CD14-positive monocyte (primary cell): Measurements from ENCODE around the gene FGD4. TPM values are rescaled to one million over a fixed set of nuclear protein-coding genes. Genes with fewer than 3 reads are reported as not detected.
A peak's percentile ranks its signal among the peaks of the same experiment; 100 is the strongest.

Source experiments
- DNase-seq, 3 donors: peaks; one replicate each; pipeline ENCODE4 v3.0.0-alpha.2; 2011 to 2022
- H2AFZ ChIP-seq: 2 replicates; pipeline ENCODE4 v1.6.0; 2012; ENCODE audit warnings: mild to moderate bottlenecking, low read depth, low read length, inconsistent platforms; ENCODE audit not compliant: insufficient read depth, poor library complexity, severe bottlenecking
- H3K27ac ChIP-seq, 2 donors: 1 replicate in 1 of 2; 2 replicates in 1 of 2; pipeline ENCODE4 v1.5.1; 2012 to 2013; ENCODE audit warnings: low read length in 2 of 2, control low read depth in 1 of 2, inconsistent platforms in 1 of 2, low read depth in 1 of 2, mild to moderate bottlenecking in 1 of 2
- H3K27me3 ChIP-seq, 2 donors: one replicate each; pipeline versions ENCODE4 v1.6.0 to v1.6.1; 2011 to 2013; ENCODE audit warnings: low read length in 2 of 2; ENCODE audit not compliant: control insufficient read depth in 2 of 2, insufficient read depth in 2 of 2
- H3K36me3 ChIP-seq, 2 donors: replicated peaks in 1 of 2; 1 replicate in 1 of 2; 2 replicates in 1 of 2; pipeline versions ENCODE4 v1.5.1 to v1.6.1; 2012 to 2013; ENCODE audit warnings: low read length in 2 of 2, control low read depth in 1 of 2, inconsistent platforms in 1 of 2, mild to moderate bottlenecking in 1 of 2; ENCODE audit not compliant: insufficient read depth in 2 of 2, control insufficient read depth in 1 of 2
- H3K4me1 ChIP-seq, 2 donors: 1 replicate in 1 of 2; 2 replicates in 1 of 2; pipeline versions ENCODE4 v1.5.1 to v1.6.1; 2012 to 2013; ENCODE audit warnings: low read length in 2 of 2, control low read depth in 1 of 2, inconsistent platforms in 1 of 2, mild to moderate bottlenecking in 1 of 2, moderate library complexity in 1 of 2; ENCODE audit not compliant: insufficient read depth in 2 of 2, control insufficient read depth in 1 of 2
- H3K4me2 ChIP-seq: replicated peaks from 2 replicates; pipeline ENCODE3; 2012; ENCODE audit warnings: low read length, moderate library complexity, mild to moderate bottlenecking; ENCODE audit not compliant: poor library complexity, severe bottlenecking; ENCODE audit errors: extremely low read depth
- H3K4me3 ChIP-seq, 3 experiments: fragments of 200-600 bp in 1 of 3; sonication (generic) in 1 of 3; replicated peaks in 1 of 3; 1 replicate in 2 of 3; 2 replicates in 1 of 3; pipeline ENCODE4 v1.5.1; 2011 to 2013; ENCODE audit warnings: low read length in 3 of 3, mild to moderate bottlenecking in 3 of 3, control low read depth in 2 of 3, low read depth in 2 of 3, inconsistent platforms in 1 of 3, moderate library complexity in 1 of 3
- H3K79me2 ChIP-seq: 2 replicates; pipeline ENCODE4 v1.6.0; 2012; ENCODE audit warnings: mild to moderate bottlenecking, control low read depth, inconsistent platforms, low read length, moderate library complexity; ENCODE audit not compliant: insufficient read depth
- H3K9ac ChIP-seq: 2 replicates; pipeline ENCODE4 v1.6.0; 2017; ENCODE audit warnings: low read length, mild to moderate bottlenecking; ENCODE audit not compliant: insufficient read depth, poor library complexity, severe bottlenecking
- H3K9me3 ChIP-seq, 2 donors: replicated peaks in 1 of 2; 1 replicate in 1 of 2; 2 replicates in 1 of 2; pipeline versions ENCODE4 v1.5.1 to v1.6.1; 2012 to 2013; ENCODE audit warnings: low read length in 2 of 2, control low read depth in 1 of 2; ENCODE audit not compliant: control insufficient read depth in 1 of 2, insufficient read depth in 1 of 2
- H4K20me1 ChIP-seq: 2 replicates; pipeline ENCODE4 v1.6.0; 2012; ENCODE audit warnings: mild to moderate bottlenecking, low read length, control low read depth, moderate library complexity; ENCODE audit not compliant: insufficient read depth
- H3K27ac Mint-ChIP-seq, 7 donors: one replicate each; pipeline ENCODE4 v1.8.0; 2020; ENCODE audit warnings: mild to moderate bottlenecking in 7 of 7, mixed read lengths in 7 of 7, moderate library complexity in 6 of 7, inconsistent platforms in 2 of 7
- H3K27me3 Mint-ChIP-seq, 3 donors: one replicate each; pipeline ENCODE4 v1.8.0; 2021 to 2022; ENCODE audit warnings: low read depth in 3 of 3, mild to moderate bottlenecking in 3 of 3, mixed read lengths in 3 of 3, moderate library complexity in 3 of 3, inconsistent platforms in 1 of 3
- H3K36me3 Mint-ChIP-seq, 2 donors: one replicate each; pipeline ENCODE4 v1.8.0; 2020; ENCODE audit warnings: mixed read lengths in 2 of 2, inconsistent platforms in 1 of 2, mild to moderate bottlenecking in 1 of 2
- H3K4me1 Mint-ChIP-seq: one replicate; pipeline ENCODE4 v1.8.0; 2020; ENCODE audit warnings: mild to moderate bottlenecking, mixed read lengths
- H3K4me3 Mint-ChIP-seq, 2 donors: one replicate each; pipeline ENCODE4 v1.8.0; 2020; ENCODE audit warnings: mild to moderate bottlenecking in 2 of 2, mixed read lengths in 2 of 2, moderate library complexity in 1 of 2
- H3K9me3 Mint-ChIP-seq, 7 donors: one replicate each; pipeline ENCODE4 v1.8.0; 2020 to 2022; ENCODE audit warnings: mixed read lengths in 7 of 7, mild to moderate bottlenecking in 6 of 7, moderate library complexity in 6 of 7, inconsistent platforms in 2 of 7
- CTCF ChIP-seq: fragments of 200-600 bp; IDR thresholded peaks from one replicate; pipeline ENCODE4 v1.8.0; 2022; ENCODE audit warnings: antibody characterized with exemption, mild to moderate bottlenecking
- WGBS: methylation state at CpG from one replicate; pipeline ENCODE4 v1.1.5; 2013; ENCODE audit warnings: missing lambda C conversion rate; ENCODE audit not compliant: insufficient coverage; 5-methylcytosine and 5-hydroxymethylcytosine counted together
- intact Hi-C, 2 donors: fragments of 100-400 bp; cut with micrococcal nuclease; formaldehyde crosslinking; loops; one replicate each; pipeline versions ENCODE4 v1.15.0 to v1.15.1; 2023
- polyA plus RNA-seq, 3 donors: library from polyadenylated mRNA; depleted of rRNA in 1 of 3; unstranded in 2 of 3; stranded (reverse) in 1 of 3; fragments of 300-500 nt in 2 of 3; fragments of >200 nt in 1 of 3; fragmentation: Illumina TruSeq in 2 of 3; gene quantifications; 1 replicate in 2 of 3; 2 replicates in 1 of 3; pipeline ENCODE4 v1.2.3, GENCODE V29; 2012 to 2021

Gene FGD4
- polyA plus RNA-seq, 3 donors: 5.3 to 34.4 (median 6.0) TPM

- peaks cover 46 to 57% of the 10 kb centered on the region in 2 donors for H3K4me1 ChIP-seq
- no peak for TF ChIP-seq CTCF
- intact Hi-C loops: no loop called here
- no peak overlapping the region for H3K9ac ChIP-seq
- H3K27ac Mint-ChIP-seq: no peak overlapping the region
- DNase-seq: no peak
- no CpG with 5 or more reads among the region's 2 CpGs for WGBS
- peaks cover 26 to 30% of the 10 kb centered on the region in 2 donors for H3K36me3 Mint-ChIP-seq
- no peaks in the 10 kb centered on the region for H3K9me3 ChIP-seq
- H3K4me2 ChIP-seq: no peak overlapping the region
- no peaks in the 10 kb centered on the region for H3K27me3 Mint-ChIP-seq
- peaks cover 59% of the 10 kb centered on the region for H3K4me1 Mint-ChIP-seq
- no peak overlapping the region for H3K4me3 ChIP-seq
- H4K20me1 ChIP-seq: peaks cover 91% of the 10 kb centered on the region
- no peak overlapping the region for H3K4me3 Mint-ChIP-seq
- peaks cover 0 to 22% of the 10 kb centered on the region in 2 donors for H3K36me3 ChIP-seq
- no peaks in the 10 kb centered on the region for H3K9me3 Mint-ChIP-seq
- peaks cover 100% of the 10 kb centered on the region for H3K79me2 ChIP-seq
- H3K27me3 ChIP-seq: no peaks in the 10 kb centered on the region
- H2AFZ ChIP-seq: no peak overlapping the region
- peak overlapping the region in 1 of 2 donors; percentile 37 for H3K27ac ChIP-seq
Measured at GRCh38 chr12:32544893-32545292, 145.5 kb downstream of the FGD4 start.

GRCh38 chr12:32545413-32545980 lies 146.1 kb downstream of the FGD4 start:
- Mint-ChIP-seq H3K9me3 (no peaks in the 10 kb centered on the region), H3K36me3 (peaks cover 28 to 30% of the 10 kb centered on the region in 2 donors), H3K27ac (no peak overlapping the region), H3K4me3 (no peak overlapping the region), H3K27me3 (no peaks in the 10 kb centered on the region), H3K4me1 (peaks cover 55% of the 10 kb centered on the region)
- Histone ChIP-seq H3K27ac (peak overlapping the region in 1 of 2 donors; percentile 37), H4K20me1 (peaks cover 94% of the 10 kb centered on the region), H3K79me2 (peaks cover 100% of the 10 kb centered on the region), H3K4me3 (no peak overlapping the region), H3K27me3 (no peaks in the 10 kb centered on the region), H3K36me3 (peaks cover 0 to 22% of the 10 kb centered on the region in 2 donors), H3K4me1 (peaks cover 41 to 52% of the 10 kb centered on the region in 2 donors), H3K9me3 (no peaks in the 10 kb centered on the region), H2AFZ (no peak overlapping the region), H3K9ac (no peak overlapping the region), H3K4me2 (no peak overlapping the region)
- no peak for TF ChIP-seq CTCF
- WGBS: no CpG with 5 or more reads among the region's 3 CpGs
- intact Hi-C loops: no loop called here
- no peak for DNase-seq
